Kidney (tissue), 14 donors: ENCODE results near the gene UBE2M. TPM values are rescaled to one million over a fixed set of nuclear protein-coding genes. Genes with fewer than 3 reads are reported as not detected.

Source experiments
- DNase-seq, 5 donors: peaks; one replicate each; pipeline ENCODE4 v3.0.0-alpha.2; 2013 to 2020
- FAIRE-seq: peaks from 2 replicates; lab custom pipeline; 2012; peaks lifted over from hg19 to GRCh38; lab: Jason Lieb, UNC
- H3K27ac ChIP-seq, 2 donors: one replicate each; pipeline ENCODE4 v1.7.0; 2013; ENCODE audit warnings: low read depth in 2 of 2, low read length in 2 of 2, inconsistent platforms in 1 of 2
- H3K27me3 ChIP-seq: one replicate; pipeline ENCODE4 v1.7.1; 2013; ENCODE audit warnings: low read length, inconsistent platforms; ENCODE audit not compliant: control insufficient read depth, insufficient read depth
- H3K36me3 ChIP-seq, 3 donors: one replicate each; pipeline versions ENCODE4 v1.7.0 to v1.7.1; 2013; ENCODE audit warnings: low read length in 3 of 3, control low read depth in 1 of 3, inconsistent platforms in 1 of 3; ENCODE audit not compliant: insufficient read depth in 3 of 3, control insufficient read depth in 2 of 3
- H3K4me1 ChIP-seq, 3 donors: one replicate each; pipeline versions ENCODE4 v1.7.0 to v1.7.1; 2013; ENCODE audit warnings: low read length in 3 of 3, inconsistent platforms in 1 of 3, low read depth in 1 of 3; ENCODE audit not compliant: control insufficient read depth in 2 of 3, insufficient read depth in 2 of 3
- H3K4me3 ChIP-seq, 3 donors: one replicate each; pipeline versions ENCODE4 v1.7.0 to v1.8.1; 2013; ENCODE audit warnings: low read length in 3 of 3, control low read depth in 1 of 3, inconsistent platforms in 1 of 3
- H3K9ac ChIP-seq, 3 donors: one replicate each; pipeline versions ENCODE4 v1.7.0 to v1.7.1; 2013; ENCODE audit warnings: low read length in 3 of 3, control low read depth in 1 of 3, inconsistent platforms in 1 of 3
- H3K9me3 ChIP-seq, 3 donors: one replicate each; pipeline versions ENCODE4 v1.7.0 to v1.7.1; 2013; ENCODE audit warnings: low read length in 3 of 3, control low read depth in 1 of 3, inconsistent platforms in 1 of 3; ENCODE audit not compliant: control insufficient read depth in 2 of 3, insufficient read depth in 1 of 3
- intact Hi-C: fragments of 100-400 bp; cut with DNase I; formaldehyde crosslinking; loops from one replicate; pipeline ENCODE4 v1.11.1; 2022
- polyA plus RNA-seq: library from polyadenylated mRNA; stranded (reverse); fragments of 350-450 nt; fragmentation: Illumina TruSeq; extraction: RNeasy Lipid Tissue Mini Kit (QIAGEN cat#74804); gene quantifications from one replicate; pipeline ENCODE4 v1.2.3, GENCODE V29; 2014; ENCODE audit warnings: low read depth, low replicate concordance; ENCODE audit not compliant: insufficient read depth
- total RNA-seq: library from RNA; stranded (reverse); fragmentation: NEBNext Ultra II Directional; extraction: Animal tissue kit (Norgen Biotek cat#: 25700); gene quantifications from one replicate; pipeline ENCODE4 v1.2.1, GENCODE V29; 2021
- TF ChIP-seq, protein P1 (sequence below): IDR thresholded peaks from 3 replicates; pipeline ENCODE4 v1.5.1; 2012; ENCODE audit warnings: mild to moderate bottlenecking, moderate library complexity, borderline replicate concordance; ENCODE audit not compliant: insufficient read depth; ENCODE audit errors: extremely low read depth
- donor health status: control.
- donor health status: control.
- donor health status: control.
- donor health status: control.
- donor health status: control.
- donor health status: DM: yes; HTN: yes; CAD: no.
- donor health status: Normal renal cell carcinoma (clear cell type).

UBE2M gene
- total and polyA plus RNA-seq, 2 donors from 2014 or later = 60.4 to 98.0 TPM

DNA sequence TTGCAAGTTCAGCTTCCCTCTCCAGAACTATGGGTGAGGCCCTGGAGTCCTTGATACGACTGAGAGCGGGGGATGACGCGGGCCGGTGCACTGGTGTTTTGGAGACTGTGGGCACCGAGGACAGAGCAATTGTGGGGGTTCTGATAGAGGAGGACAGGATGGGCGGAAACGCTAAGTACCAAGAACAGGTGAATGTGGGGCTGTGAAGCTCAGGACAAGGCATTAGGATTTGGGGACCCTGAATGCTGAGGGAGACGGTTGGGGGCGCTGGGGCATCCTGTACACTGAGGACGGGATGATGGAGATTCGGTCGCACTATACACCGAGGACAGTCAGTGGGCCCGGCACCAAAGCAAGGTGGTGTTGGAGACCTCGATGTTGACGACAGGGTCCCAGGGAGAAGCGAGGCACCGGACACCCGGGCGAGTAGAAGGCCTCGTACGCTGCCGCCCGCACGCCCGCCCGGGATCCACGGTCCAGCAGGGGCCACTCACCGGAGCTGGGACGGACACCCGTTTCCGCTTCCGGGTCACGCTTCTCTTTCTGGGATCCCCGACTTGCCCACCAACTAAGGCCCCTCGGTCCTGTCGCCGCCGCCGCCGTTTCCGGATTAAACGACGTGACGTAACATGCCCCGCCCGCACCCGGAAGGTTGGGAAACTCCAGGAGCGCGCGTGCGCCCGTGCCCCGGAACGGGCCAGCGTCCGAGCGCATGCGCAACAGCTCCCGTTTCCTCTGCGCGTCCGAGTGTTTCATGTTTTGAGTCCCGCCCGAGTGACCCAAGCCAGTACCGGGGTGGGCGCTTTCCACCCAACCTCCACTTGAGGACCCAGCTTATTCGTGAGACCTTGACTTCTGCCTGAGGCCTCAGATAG is 3.7 kb downstream of the UBE2M start, which contains the start of gene CHMP2A:
Gene CHMP2A, minus strand, starts transcription at position 612 of the 875 bp plus-strand sequence. CDS start 893 bp downstream, outside the sequence.
- H3K9ac ChIP-seq = peak within 1 kb of the TSS; percentile 81 to 99 (median 89)
- peaks cover 10 to 42% (median 32%) of the 10 kb centered on the region in 3 donors for H3K36me3 ChIP-seq
- peak within 1 kb of the TSS; percentile 90 to 98 (median 97) for H3K4me3 ChIP-seq
- DNase-seq (peak; percentile 98 to 99 (median 99)), FAIRE-seq (peak; percentile 49)
- peaks cover under 1 to 34% (median 15%) of the 10 kb centered on the region in 3 donors for H3K4me1 ChIP-seq
- TF ChIP-seq, protein P1, sequence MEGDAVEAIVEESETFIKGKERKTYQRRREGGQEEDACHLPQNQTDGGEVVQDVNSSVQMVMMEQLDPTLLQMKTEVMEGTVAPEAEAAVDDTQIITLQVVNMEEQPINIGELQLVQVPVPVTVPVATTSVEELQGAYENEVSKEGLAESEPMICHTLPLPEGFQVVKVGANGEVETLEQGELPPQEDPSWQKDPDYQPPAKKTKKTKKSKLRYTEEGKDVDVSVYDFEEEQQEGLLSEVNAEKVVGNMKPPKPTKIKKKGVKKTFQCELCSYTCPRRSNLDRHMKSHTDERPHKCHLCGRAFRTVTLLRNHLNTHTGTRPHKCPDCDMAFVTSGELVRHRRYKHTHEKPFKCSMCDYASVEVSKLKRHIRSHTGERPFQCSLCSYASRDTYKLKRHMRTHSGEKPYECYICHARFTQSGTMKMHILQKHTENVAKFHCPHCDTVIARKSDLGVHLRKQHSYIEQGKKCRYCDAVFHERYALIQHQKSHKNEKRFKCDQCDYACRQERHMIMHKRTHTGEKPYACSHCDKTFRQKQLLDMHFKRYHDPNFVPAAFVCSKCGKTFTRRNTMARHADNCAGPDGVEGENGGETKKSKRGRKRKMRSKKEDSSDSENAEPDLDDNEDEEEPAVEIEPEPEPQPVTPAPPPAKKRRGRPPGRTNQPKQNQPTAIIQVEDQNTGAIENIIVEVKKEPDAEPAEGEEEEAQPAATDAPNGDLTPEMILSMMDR = no peak
- H3K27ac ChIP-seq = peak within 1 kb of the TSS; percentile 95 to 97
- intact Hi-C loops = no loop called here
- no peaks in the 10 kb centered on the region for H3K9me3 ChIP-seq
- no peaks in the 10 kb centered on the region for H3K27me3 ChIP-seq

DNA sequence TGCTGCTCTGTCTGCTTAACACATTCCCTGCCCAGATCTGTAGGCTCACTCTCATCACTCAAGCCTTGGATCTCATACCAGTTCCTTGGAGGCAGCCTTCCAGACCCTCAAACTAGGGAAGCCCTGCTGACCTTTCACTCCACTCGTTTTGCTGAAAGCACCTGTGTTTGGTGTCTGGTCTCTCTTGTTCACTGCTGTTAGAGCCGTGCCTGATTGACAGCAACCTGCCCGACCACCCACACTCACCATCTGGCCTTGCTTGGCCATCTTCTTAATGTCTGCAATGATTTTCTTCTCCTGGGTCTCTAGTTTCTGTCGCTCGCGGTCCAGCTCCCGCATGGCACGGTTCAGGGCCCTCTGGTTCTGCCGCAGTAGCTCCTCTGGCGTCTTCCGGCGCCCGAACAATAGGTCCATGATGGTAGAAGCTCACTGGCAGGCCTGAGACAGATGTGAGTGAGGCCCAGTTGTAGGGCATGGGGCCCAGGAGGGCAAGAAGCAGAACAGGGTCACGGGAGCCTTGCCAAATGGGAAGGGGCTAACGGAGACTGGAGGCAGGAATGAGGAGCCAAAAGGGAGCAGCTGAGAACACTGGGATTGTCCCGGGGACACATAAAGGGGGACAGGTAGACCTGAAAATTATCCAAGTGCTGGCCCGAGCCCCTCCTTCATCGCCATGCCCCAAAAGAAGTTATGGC is 4.5 kb downstream of the UBE2M start:
- peaks cover 0 to 32% (median 14%) of the 10 kb centered on the region in 3 donors for H3K4me1 ChIP-seq
- H3K9ac ChIP-seq = peak overlapping the region; percentile 81 to 99 (median 89)
- intact Hi-C loops = no loop called here
- DNase-seq (peak in 2 of 5 donors; percentile 59 to 75), FAIRE-seq (no peak)
- no peaks in the 10 kb centered on the region for H3K9me3 ChIP-seq
- TF ChIP-seq, protein P1 = no peak
- peak overlapping the region; percentile 95 to 97 for H3K27ac ChIP-seq
- peak overlapping the region; percentile 90 to 98 (median 97) for H3K4me3 ChIP-seq
- peaks cover 10 to 50% (median 40%) of the 10 kb centered on the region in 3 donors for H3K36me3 ChIP-seq
- no peaks in the 10 kb centered on the region for H3K27me3 ChIP-seq

DNA sequence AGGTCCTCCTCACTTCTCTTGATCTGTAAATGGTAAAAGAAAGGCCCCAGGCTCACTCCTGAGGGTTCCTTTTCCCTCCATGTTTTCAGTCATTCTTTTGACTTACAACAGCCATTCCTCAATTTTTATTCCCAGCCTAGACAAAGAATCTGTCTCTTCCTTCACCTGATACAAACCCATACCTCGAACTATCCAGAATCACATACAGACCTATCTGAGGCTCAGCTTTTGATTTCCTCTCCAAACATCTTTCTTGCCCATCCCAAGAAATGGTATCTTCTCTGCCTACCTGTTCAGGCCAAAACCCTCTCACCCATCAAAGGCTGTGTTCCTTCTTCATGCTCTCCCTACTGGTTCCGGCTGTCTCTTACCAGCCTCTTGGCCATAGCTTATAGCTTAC is 5.8 kb downstream of the UBE2M start:
- no peak for FAIRE-seq
- TF ChIP-seq, protein P1 = no peak

More for the DNA sequence above, 5.8 kb downstream of the UBE2M start:
- no peaks in the 10 kb centered on the region for H3K27me3 ChIP-seq
- H3K4me3 ChIP-seq = no peak overlapping the region
- no peaks in the 10 kb centered on the region for H3K9me3 ChIP-seq
- intact Hi-C loops = no loop called here
- peaks cover 14 to 61% (median 51%) of the 10 kb centered on the region in 3 donors for H3K36me3 ChIP-seq
- no peak for DNase-seq
- H3K4me1 ChIP-seq = peaks cover 0 to 34% (median 14%) of the 10 kb centered on the region in 3 donors
- no peak overlapping the region for H3K9ac ChIP-seq
- no peak overlapping the region for H3K27ac ChIP-seq
